ENCODE results near the gene ZNF93.
"Not testable (repeated sequence)": the region's sequence is repeated elsewhere in the genome, so short reads cannot be mapped to it uniquely, and the experiment has no call there.

Gene ZNF93

DNA sequence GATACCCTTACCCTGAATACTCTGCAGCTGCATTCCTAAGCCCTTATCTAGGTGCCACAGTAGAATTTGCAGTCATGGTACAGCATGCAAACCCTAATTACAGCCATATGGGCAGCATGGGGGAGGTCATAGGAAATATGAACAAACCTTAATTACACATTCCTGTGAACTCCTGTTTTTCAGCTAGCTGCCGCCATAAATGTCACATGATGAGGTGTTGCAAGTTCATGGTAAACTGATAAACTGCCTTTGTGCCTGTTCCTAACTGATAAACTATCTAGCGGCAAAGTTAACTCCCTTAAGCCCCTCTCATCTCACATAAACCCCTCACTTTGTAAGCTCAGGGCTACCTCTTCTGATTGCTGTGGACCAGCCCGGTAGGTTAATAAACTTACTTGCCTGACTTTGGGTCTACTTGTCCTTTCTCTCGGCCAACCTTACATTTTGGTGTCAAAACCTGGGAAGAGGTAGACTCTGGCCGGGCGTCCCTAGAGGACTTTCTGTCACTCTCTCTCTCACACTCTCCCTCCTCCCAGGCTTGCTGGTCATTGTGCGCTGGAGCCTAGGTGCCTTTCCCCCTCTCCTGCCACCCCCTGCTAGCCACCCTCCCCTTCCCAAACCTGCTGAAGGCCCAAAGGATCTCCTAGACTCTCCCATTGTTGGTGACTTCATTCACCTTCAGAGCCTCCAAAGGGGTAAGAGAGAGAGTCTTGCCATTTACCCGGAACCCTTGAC is 43.3 kb downstream of the ZNF93 start:
- no peak for DNase-seq

DNA sequence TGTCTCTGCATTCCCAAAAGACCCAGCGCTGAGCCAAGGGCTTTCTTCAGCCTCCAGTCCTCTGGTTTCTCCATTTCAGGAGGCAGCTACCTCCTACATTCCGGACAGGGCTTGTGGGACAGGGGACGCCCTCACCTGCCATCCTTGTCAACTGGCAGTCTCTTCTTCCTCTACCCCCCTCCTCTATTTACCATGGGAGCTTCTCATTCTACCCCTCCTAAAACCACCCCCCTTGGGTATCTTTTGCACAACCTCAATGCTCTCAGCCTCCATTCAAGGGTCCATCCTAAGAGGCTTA is 43.8 kb downstream of the ZNF93 start:
- no peak for DNase-seq

DNA sequence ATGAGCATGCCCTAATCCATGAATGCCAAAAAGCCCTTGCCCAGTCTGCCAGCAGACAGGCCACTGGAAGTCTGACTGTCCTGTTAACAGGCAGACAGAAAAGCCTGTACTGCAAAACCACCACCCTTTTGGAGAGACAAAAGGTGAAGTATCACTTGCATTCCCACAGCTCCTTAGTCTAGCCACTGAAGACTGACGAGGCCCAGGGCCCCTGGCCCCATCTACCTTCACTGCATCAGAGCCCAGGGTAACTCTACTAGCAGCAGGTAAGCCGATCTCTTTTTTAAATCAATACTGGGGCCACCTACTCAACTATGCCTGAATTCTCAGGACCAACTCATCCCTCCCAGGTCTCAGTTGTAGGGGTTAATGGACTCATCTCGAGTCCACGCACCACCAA is 45.5 kb downstream of the ZNF93 start:
- DNase-seq = no peak

DNA sequence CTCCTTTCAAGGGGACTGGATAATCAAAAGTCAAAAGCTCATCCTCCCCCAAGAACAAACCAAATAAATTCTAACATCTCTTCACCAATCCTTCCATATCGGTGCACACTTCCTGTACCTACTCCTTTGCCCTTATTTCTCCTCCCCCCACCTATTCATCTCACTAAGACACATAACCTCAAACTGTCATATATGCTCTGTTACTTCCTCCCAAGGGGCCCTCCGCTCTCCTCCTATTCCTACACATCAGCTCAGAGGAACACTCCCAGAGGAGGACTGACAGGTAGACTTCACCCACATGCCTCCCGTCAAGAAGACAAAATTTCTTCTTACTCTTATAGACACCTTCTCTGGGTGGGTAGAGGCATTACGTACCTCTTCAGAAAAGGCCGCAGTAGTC is 48.1 kb downstream of the ZNF93 start:
- DNase-seq = no peak

DNA sequence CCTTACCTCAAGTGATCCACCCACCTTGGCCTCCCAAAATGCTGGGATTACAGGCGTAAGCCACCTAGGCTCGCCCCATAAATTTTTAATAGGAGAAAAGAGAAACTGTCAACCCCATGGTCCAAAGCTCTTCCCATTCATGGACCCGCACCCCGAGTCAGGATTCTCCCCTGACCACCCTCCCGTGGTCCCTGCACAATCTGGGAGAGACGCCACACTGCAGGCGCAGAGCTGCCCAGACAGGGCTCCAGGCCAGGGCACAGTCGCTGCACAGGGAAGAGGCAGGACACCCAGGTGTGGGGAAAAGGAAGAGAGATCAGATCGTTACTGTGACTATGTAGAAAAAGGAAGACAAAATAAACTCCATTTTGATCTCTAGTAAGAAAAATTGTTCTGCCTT is 54.5 kb downstream of the ZNF93 start:
- no peak for DNase-seq

DNA sequence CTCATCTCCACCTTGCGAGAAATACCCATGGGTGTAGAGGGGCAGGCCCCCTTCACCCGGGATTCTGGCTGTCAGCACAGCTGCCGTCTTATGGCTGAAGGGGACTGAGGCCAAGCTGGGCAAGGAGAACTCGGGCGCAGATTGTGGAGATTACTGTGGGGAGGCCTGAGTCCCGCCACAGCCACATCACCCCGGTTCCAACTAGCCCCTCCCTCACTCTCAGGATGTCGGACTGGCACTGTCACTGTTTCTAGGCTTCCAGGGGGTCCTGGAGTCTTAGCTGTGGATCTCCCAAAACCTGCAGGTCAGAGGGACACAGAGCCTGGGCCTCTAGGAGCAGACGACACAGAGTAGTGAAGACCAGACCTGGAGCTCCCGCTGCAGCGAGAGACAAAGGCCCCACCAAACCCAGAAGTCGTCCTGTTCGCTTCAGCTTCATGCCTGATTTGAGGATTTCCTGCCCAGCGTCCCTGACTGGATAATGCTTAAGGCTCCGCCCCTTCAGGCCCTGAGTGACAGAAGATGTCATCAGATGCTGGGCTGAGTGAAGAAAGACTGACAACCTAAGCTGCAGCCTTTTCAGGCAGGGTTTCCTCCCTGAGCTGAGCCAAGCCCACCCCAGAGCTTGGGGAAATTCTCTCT is 55.8 kb downstream of the ZNF93 start:
- DNase-seq = no peak

DNA sequence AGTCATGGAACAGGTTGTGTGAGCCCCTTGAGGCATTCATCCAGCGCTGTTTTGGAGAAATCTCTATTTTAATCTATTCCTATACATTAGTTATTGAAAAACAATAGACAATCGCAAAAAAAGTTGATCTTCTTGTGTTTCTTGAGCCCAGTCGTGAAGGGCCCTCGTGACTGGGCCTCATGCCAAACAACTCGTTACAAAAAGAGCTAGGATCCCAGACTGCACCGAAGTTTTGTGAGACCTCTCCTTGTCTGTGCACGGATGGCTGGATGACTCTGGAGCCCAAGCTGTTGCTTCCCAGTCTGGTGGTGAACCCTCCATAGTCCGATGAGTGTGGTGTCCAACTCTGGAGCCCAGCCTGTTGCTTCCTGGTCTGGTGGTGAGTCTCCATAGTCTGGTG is 57.0 kb downstream of the ZNF93 start:
- not testable (repeated sequence) for DNase-seq

DNA sequence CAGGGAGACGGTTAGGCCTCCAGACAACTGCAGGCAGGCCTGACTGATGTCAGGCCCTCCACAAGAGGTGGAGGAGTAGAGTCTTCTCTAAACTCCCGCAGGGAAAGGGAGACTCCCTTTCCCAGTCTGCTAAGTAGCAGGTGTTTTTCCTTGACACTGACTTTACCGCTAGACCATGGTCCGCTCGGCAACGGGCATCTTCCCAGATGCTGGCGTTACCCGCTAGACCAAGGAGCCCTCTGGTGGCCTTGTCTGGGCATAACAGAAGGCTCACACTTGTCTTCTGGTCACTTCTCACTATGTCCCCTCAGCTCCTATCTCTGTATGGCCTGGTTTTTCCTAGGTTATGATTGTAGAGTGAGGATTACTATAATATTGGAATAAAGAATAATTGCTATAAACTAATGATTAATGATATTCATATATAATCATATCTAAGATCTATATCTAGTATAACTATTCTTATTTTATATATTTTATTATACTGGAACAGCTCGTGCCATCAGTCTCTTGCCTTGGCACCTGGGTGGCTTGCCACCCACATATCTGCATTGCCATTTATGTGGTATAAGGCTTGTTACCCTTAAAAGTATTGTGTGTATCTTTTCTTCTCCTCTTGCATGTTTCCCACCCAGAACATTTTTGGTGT is 58.5 kb downstream of the ZNF93 start:
- not testable (repeated sequence) for DNase-seq

DNA sequence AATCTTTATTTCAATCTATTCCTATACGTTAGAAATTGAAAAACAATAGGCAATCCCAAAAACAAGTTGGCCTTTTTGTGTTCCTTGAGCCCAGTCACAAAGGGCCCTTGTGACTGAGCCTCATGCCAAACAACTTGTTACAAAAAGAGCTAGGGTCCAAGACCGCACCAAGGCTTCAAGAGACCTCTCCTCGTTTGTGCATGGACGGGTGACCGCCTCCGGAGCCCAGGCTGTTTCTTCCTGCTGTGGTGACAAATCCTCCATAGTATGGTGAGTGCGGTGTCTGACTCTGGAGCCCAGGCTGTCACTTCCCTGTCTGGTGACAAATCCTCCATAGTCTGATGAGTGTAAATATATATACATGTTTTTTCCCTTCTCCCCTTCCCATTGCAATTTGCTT is 63.7 kb downstream of the ZNF93 start:
- DNase-seq = no peak

DNA sequence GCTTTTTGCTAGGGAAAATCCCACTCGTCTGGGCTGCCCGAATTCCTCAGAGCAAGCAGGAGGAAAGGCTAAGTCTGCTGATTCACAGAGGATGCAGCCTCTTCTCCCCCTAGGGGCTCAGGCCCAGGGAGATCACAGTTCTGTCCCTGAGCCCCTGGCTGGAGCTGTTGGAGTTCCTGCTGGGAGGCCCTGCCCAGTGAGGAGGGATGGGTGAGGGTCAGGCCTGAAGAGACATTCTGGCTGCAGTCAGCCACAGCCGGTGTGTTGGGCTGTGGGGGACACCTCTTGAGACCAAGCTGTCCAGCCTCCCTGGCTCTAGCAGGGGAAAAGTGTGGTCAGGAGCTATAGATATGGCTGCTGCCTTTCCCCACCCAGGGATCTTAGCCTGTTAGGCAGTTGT is 65.4 kb downstream of the ZNF93 start:
- DNase-seq = not testable (repeated sequence)

DNA sequence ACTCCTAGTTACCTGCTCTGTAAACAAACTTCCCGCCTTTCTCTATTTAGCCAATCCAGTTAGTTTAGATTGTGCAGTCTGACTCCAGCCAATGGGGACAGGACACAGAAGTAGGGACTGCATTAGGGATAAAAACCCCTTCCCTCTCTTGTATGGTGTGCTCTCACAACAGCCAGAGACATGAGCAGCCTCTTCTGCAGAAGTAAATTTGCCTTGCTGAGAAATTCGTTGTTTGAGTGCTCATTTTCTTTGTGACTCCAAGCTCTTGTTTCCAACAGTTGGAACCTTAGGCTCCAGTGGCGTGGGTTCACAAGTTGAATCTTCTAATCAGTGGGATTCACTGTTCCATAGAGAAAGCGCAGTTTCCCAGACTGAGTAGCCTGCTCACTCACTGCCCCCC is 66.1 kb downstream of the ZNF93 start:
- DNase-seq = no peak

All from Kasumi-1 (cell line).